Activated CD4-positive, alpha-beta T cell treated with anti-CD3 and anti-CD28 coated beads, Interleukin-2, amount 50 U/mL, for 16 hours (primary cell): Measurements from ENCODE around the gene ZFYVE9.
A peak's percentile ranks its signal among the peaks of the same experiment; 100 is the strongest.

Experiments used
- DNase-seq: peaks from one replicate; pipeline ENCODE4 v3.0.0-alpha.2; 2020

The ZFYVE9 gene

DNA sequence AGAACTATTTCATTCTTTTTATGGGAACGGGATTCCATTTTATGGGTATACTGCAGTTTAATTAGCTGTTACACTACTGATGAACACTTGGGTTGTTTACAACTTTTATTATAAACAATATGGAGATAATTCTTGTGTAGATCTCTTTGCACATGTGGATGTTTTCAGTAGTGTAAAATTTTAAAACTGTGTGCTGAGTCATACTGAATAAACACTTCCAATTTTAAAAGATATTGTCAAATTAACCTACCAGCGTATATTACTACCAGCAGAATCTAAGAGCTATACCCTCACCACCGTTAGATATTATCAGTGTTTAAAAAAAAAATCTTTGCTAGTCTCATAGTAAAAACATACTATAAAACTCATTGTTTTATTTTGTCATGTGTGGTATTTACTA lies 118.0 kb downstream of the ZFYVE9 start:
- no peak for DNase-seq

DNA sequence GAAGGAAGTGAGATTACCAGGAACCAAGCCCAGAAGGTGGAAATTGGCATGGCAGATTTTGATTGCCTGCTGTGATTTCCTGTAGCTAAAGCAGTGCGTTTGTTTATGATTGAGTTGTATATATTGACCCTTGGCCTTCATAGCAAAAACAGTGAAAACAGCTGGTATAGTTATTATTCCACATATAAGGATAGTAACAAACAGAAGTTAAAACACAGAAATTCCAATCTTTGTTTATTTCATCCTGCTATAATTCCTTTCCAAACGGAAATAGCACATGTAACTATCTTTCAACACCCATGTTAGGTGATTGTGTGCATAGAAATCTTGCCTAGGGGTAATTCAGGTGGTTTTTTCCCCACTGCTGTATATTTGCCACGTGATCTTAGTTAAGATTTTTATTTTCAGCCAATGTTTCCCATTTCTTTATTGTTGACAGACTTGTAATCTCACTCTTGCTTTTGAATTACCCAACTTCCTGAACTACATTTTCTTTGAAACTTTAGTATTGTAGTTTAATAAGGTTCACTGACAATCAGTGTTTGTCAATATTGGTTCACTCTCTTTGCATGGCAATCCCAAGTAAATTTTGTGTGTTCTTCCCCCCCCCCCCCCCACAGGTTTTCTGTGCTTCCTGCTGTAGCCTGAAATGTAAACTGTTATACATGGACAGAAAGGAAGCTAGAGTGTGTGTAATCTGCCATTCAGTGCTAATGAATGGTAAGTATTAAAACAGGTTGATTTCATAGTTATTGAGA lies 121.4 kb downstream of the ZFYVE9 start:
- DNase-seq, result no peak

DNA sequence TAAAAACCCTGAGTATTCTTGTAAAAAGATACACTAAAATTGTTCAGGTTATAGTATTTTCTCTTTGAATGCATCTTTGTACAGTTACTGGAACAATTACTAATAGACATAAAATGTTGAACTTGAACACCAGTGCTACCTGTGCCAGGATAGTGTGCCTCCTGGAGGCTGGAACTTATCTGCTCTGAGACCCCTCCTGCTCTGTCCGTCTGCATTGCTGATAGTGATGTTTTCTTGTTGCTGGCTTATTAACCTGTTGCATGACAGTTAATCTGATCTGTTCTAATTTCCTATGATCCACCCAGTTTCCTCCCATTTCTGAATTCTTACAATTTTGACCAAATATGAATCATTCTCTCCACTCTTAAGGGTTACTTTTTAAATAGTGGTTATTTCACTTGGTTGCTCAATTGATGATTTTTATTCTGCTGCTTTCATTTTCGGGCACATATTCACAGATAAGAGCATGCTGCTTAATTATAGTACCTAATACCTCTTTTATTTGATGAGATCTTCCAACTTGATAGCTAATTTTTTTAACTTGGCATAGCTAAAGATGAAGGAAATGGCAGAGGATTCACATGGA lies 122.7 kb downstream of the ZFYVE9 start:
- no peak for DNase-seq

DNA sequence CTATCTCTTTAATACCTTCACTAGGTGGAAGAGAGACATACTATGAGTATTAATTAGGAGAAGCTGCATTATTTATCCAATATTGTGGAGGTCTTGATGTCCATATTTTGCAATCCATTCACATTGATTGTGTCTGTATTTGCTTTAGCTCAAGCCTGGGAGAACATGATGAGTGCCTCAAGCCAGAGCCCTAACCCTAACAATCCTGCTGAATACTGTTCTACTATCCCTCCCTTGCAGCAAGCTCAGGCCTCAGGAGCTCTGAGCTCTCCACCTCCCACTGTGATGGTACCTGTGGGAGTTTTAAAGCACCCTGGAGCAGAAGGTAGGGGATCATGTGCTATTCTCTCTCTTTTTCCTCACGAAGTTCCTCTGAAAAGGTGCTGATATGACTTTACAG lies 124.6 kb downstream of the ZFYVE9 start:
- DNase-seq, result no peak

DNA sequence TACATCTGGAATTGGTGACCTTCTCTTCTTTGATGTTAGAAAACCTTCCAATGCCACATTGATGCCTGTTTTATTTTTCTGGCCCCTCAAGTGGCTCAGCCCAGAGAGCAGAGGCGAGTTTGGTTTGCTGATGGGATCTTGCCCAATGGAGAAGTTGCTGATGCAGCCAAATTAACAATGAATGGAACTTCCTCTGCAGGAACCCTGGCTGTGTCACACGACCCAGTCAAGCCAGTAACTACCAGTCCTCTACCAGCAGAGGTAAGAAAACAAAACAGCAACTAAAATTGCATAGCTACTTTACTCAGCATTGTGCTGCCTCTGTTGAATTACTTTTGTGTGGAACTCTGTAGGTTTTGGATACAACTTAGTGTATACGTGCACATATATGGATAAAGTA lies 126.5 kb downstream of the ZFYVE9 start:
- DNase-seq, result no peak

DNA sequence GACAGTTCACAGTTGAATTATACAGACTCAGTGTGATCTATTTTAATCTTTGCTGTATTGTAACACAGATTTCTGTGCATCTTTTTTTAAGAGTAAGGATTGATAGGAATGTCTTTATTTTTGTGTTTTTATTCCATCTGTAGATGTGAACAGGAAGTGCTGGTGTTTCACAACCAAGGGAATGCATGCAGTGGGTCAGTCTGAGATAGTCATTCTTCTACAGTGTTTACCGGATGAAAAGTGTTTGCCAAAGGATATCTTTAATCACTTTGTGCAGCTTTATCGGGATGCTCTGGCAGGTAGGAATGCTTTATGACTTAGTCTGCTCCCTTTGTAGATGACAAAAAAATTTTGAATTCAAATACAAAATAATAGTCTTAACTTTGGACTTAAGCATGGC lies 139.6 kb downstream of the ZFYVE9 start:
- no peak for DNase-seq

DNA sequence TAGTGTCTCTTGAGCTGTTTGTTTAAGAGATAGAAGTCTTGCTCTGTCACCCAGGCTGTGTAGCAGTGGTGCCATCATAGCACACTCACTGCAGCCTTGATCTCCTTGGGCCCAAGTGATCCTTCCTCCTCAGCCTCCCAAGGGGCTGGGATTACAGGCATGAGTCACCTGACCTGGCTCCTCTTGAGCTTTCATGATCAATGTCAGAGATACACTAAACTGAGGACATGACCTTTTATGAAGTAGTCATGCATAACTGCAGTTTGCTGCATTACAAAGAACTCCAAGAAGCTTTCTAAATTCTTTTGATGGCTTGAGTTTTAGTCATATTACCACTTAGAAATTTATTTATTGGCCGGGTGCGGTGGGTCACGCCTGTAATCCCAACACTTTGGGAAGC lies 146.4 kb downstream of the ZFYVE9 start:
- DNase-seq, result no peak

DNA sequence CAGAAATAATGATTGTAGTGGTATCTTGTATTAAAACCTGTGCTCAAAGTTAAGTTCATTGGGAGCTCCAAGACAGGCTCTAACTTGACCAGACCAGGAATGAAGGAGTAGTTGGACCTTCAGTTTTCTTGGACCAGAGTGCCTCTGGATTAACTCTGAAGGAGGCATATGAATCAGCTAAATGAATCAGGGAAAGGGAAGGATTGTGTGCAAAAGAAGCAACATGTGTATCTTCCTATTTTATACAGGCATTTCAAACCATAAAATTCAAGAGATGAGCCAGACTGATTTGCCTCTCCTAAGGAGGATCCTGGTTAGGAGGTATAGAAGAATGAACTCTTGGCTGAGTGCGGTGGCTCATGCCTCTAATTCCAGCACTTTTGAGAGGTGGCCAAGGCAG lies 152.7 kb downstream of the ZFYVE9 start:
- DNase-seq, result no peak

DNA sequence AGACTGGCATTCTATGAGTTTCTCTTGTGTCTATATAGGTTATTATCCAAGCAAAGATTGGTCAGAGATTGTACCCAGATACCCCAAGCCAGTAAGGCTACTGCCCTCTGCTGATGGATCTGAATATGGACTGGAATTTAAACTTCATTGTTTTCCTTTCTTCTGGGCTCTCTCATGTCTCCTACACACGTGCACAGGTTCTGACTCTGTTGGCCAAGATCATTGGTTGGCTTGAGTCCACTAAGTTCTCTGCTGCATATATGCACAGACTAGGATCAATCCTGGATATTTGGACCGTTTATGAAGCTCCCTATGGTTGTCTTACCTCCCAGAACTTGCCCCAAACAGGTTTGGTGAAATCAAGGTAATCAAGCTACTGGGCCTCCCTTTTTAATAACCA lies 154.5 kb downstream of the ZFYVE9 start:
- DNase-seq, result peak; percentile 45

DNA sequence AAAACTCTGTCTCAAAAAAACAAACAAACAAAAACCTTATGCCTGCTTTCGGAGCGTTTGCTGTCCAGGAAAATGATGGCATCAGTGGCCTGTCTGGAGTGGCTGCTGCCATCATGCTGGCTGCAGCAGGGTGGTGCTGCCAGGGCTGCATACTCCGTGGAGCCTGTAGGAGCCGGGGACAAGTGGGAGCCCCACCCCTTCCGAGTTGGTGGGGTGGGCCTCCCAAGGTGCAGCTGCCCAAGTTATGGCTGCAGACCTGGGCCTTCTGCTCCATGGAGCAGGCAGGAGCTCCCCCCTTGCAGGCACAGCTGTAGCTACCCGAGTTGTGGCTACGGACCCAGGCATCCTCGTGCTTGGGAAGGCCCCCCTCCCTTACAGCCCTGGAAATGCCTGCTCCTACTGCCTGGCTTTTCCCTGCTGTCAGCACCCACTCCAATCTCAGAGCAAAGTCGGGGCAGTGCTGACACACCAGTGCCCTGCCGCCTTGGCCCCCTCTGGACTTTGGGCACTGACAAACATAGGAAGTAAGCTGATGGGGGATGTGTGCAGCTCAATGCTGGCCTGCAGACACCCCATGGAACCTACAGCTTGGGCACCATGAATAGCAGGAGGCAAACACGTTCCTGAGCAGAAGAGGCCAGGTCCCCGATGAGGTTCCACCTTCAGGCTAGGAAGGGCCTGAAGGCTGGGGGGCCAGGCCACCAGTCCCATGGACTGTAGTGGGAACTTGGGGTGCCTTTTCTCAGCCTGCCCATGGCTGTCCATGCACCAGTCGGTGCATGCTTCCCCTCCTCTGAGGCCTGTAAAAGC lies 163.7 kb downstream of the ZFYVE9 start:
- DNase-seq, result no peak

DNA sequence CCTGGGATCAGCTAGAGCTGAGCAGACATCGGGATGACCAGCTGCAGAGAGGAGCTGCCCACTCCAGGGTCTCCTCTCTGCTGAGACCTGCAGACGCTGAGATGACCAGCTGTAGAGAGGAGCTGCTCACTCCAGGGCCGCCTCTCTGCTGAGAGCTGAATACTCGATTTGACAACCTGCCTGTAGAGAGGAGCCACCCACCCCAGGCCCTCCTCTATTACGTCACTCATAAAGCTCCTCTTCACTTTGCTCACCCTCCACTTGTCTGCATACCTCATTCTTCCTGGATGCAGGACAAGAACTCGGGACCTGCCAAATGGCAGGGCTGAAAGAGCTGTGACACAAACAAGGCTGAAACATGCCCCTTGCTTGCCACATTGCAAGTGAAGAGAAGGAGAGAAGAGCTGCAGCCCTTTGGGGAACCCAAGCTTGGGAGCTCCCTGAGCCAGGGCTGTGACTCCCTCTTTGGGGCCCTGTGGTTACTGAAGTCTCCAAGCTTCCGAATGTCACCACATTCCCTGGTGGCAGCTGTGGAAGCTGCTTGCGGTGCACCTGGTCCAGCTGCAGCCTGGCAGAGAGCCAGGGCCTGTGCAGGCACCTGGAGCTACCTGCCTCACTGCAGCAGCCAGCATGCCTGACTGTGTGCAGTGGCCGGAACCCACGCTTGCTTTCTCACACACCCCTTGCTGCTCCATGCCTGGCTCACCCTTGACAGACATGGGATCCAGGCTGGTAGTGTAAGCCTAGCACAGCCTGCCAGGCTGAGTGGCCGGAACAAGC lies 164.5 kb downstream of the ZFYVE9 start:
- DNase-seq, result no peak

DNA sequence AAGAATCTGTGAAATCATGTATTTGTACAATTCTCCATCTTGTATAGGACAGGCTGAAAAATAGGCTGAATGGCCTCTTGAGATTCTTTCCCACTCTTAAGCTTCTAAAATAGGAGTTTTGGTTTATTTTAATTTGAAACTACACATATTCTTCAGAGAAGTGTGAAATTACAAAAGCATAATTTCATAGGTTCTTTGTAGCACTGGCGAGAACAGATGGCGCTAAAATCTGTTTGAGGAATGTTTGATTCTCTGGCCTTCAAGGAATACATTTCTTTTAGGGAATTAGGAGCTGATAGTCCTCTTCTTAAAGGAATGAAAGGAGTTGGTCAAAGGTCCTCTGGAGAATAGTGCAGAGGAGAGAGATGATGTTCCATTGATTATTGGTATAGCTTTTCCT lies 179.2 kb downstream of the ZFYVE9 start:
- no peak for DNase-seq

DNA sequence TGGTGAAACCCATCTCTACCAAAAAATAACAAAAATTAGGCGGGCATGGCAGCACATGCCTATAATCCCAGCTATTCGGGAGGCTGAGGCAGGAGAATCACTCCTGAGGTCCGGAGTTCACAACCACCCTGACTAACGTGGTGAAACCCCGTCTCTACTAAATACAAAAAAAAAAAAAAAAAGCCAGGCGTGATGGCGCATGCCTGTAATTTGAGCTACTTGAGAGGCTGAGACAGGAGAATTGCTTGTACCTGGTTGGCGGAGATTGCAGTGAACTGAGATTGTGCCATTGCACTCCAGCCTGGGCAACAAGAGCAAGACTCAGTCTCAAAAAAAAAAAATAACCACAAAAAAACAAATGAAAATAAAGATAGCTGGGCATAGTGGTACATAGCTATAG lies 181.8 kb downstream of the ZFYVE9 start:
- DNase-seq, result no peak

DNA sequence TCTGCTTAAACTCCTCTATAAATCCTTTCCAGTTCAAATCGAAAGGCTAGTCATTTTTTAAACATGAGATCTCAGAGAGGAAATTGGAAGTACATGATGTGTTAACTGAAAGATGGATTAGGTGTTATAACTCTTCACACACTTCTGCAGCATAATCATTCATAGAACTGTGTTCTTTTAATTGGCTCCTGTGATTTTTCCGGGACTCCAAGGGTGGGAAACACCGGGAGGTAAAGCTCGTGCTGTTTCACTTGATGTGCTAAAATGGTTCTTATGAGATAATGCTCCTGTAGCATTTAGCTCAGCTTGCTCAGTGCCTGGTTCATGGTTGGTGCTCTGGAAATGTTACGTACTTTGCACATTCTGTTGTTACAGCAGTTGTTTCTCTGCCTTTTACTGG lies 183.9 kb downstream of the ZFYVE9 start:
- no peak for DNase-seq

DNA sequence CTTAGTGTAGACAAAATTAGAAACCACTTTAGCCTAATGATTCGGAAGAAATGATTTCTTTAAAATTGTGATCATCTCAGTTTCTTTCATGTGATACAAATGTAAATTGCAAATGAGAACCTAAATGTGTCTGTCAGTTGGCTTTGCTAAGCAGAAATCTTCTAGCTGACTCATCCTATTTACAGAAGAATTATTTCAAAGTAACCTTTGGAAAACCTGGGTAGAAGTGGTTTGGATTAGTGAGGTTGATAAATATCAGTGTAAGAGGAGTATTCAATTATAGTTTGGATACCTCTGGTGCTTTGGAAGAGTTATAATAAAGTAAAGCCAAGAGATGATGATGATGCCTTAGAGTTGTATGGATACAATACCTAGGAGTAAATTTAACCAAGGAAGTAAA lies 186.7 kb downstream of the ZFYVE9 start:
- no peak for DNase-seq

DNA sequence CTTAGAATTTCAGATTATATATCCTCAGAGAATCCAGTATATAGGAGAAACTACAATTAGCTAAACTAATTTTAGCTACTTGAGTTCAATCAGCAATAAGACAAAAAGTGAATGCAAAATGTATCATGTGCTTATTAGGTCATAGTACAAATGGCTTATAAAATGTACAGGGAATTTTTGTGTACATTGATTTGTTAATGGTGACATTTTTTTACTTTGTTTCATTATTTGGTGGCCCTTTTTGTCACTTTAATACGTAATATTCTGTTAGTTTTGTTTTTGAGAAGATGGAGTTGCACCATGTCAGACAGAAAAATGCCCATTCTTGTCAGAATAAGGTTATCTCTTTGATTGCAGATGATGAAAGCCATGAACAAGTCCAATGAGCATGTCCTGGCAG lies 190.5 kb downstream of the ZFYVE9 start:
- DNase-seq, result no peak

DNA sequence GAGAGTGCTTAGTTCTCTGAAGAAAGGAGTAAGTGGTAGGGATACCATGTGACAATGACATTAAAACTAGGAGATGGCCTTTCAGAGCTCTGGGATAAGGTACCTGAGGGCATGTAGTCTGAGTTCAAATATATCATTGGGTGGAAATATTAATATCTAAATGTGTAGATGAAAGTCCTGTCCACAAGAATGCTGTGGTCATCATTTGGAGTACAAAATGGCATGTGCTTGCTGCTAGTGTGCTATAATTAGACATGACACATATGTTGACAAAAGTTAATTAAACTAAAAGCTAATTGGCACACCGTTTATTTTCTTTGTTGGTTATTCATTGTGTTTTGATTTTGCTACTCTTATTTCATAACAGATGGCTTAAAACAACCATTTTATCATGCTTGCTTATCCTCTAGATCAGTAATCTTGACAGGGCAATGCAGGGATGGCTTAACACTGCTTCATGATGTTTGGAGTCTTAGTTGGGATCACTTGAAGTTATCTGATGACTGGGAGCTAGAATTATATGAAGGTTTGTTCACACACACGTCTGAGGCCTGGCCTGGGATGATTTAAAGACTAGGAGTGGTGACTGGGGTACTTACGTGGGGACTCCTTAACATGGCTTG lies 193.1 kb downstream of the ZFYVE9 start:
- no peak for DNase-seq

DNA sequence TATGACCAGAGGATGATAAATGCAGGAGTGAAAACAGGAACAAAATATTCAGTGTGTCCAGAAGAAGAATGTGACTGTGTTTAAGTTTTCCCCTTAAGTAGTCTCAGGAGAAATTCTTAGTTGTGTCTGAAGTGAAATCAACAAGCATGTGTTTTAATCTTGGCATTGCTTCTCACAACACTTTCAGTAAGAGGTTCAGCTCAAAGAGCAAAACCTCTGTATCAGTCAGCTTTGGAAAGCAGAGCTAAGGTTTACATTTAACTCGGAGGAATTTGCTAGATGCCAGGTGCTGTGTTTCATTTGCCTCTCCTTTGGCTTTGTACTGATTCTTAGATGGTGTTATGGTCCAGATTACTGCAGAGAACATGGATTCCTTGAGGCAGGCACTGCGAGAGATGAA lies 195.6 kb downstream of the ZFYVE9 start:
- DNase-seq, result no peak

DNA sequence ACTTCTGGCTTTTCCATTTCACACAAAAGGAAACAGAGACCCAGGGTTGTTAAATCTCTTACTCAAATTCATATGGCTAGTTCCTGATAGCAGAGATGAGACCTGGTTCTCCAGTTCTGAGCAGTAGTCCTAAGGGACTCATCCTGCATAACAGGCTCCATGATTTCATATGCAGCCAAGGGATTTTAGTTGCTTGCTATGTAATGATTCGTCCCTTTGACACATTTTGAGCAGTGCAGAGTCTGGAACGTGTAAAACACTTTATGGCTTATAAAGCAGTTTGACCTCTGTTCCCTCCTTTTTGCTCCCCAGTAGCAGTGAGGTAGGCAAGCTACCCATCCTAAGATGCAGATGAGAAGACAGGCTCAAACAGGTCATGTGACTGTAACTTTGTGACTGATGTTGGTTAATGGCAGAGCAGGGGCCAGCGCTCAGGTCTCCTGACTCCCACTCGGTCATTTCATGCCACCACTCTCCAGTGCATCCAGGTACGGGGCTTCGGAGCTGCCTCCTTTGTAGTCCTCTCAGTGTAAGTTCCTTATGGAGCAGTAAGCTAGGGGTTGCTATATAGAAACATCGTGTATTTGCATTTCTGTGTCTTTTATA lies 199.9 kb downstream of the ZFYVE9 start:
- DNase-seq, result no peak

DNA sequence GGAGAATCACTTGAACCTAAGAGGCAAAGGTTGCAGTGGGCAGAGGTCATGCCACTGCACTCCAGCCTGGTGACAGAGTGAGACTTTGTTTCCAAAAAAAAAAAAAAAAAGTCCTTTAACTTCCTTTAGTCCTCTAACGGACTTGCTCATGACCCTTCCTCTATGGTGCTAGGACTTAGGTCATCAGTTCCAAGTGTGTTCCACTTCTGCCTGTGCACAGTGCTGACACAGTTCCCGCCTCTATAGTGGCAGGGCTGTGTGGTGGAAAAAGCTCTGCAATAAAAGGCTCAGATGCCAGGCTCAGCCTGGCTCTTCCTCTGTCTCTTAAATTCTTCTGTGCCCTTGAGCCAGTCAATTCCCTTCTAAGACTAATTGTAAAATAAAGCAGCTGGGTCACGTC lies 202.1 kb downstream of the ZFYVE9 start:
- no peak for DNase-seq

DNA sequence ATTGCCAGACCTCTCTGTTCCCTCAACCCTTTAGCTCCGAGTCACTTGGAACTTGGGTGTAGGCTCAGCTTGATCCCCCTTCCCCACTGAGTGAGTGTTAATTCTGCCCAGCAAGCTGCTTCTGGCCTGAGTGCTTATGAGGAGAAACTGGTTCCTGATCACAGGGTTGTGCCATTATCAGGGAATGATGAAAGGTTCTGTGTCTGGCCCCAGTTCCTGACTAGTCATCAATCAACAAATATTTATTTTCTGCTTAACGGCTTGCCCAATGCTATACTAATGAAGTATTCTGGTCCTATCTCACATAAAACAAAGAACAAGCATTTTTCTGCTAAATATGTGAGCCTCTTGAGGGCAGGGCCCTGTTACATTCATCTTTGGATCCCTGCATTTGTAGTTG lies 203.4 kb downstream of the ZFYVE9 start:
- no peak for DNase-seq

DNA sequence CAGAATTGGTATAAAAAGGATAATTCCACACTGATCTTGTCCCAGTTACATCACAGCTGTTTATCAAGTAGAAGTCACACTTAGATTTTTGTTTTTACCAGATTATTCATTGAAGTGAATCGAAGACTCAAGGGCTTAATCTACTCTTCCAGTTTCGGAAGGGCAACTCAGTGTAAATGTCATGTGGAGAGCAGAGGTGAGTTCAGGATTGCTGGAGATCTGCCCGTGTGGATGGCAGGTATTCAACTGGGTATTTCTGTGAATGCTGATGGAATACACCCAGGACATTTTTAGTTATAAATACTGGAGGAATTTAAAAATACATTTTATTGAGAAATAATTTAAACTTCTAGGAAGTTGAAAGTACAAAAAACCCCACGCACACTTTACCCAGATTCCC lies 204.8 kb downstream of the ZFYVE9 start:
- DNase-seq, result no peak
